Measurements from ENCODE around the gene HGFAC. TPM values are rescaled to one million over a fixed set of nuclear protein-coding genes. Genes with fewer than 3 reads are reported as not detected.

The HGFAC gene
- total RNA-seq, 4 donors from 2014 or later: not detected

- WGBS: 61% methylated on average over 5 of the region's 10 CpGs
- Histone ChIP-seq H3K4me1 (peaks cover 25% of the 10 kb centered on the region), H3K27ac (no peak overlapping the region), H3K9me3 (no peaks in the 10 kb centered on the region), H3K27me3 (peaks cover 54% of the 10 kb centered on the region), H3K4me3 (no peak overlapping the region), H3K36me3 (no peaks in the 10 kb centered on the region)
- TF ChIP-seq, protein P1, sequence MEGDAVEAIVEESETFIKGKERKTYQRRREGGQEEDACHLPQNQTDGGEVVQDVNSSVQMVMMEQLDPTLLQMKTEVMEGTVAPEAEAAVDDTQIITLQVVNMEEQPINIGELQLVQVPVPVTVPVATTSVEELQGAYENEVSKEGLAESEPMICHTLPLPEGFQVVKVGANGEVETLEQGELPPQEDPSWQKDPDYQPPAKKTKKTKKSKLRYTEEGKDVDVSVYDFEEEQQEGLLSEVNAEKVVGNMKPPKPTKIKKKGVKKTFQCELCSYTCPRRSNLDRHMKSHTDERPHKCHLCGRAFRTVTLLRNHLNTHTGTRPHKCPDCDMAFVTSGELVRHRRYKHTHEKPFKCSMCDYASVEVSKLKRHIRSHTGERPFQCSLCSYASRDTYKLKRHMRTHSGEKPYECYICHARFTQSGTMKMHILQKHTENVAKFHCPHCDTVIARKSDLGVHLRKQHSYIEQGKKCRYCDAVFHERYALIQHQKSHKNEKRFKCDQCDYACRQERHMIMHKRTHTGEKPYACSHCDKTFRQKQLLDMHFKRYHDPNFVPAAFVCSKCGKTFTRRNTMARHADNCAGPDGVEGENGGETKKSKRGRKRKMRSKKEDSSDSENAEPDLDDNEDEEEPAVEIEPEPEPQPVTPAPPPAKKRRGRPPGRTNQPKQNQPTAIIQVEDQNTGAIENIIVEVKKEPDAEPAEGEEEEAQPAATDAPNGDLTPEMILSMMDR (IDR thresholded peaks at IDR 0.05): no peak
- TF ChIP-seq POLR2AphosphoS5 (IDR thresholded peaks at IDR 0.05): no peak
- TF ChIP-seq POLR2A (IDR thresholded peaks at IDR 0.05): no peak
- no peak for TF ChIP-seq EP300 (IDR thresholded peaks at IDR 0.05)
- DNase-seq (ENCODE audit: low spot score in 2 of 2): no peak
These were observed 20.6 kb downstream of the HGFAC start for GRCh38 chr4:3462321-3462789.

- TF ChIP-seq POLR2A (IDR thresholded peaks at IDR 0.05) (no peak), POLR2AphosphoS5 (IDR thresholded peaks at IDR 0.05) (no peak), EP300 (IDR thresholded peaks at IDR 0.05) (no peak)
- TF ChIP-seq, protein P1 (IDR thresholded peaks at IDR 0.05): no peak
- no peak for DNase-seq (ENCODE audit: low spot score in 2 of 2)
- no peaks in the 10 kb centered on the region for H3K9me3 ChIP-seq
- no CpG with 5 or more reads among the region's 44 CpGs for WGBS
- H3K27ac ChIP-seq: no peak within 1 kb of the TSS
- peaks cover 54% of the 10 kb centered on the region for H3K27me3 ChIP-seq
- peaks cover 25% of the 10 kb centered on the region for H3K4me1 ChIP-seq
- no peaks in the 10 kb centered on the region for H3K36me3 ChIP-seq
- peak within 1 kb of the TSS; percentile 56 for H3K4me3 ChIP-seq
These were observed 21.1 kb downstream of the HGFAC start, which contains the start of gene DOK7 for GRCh38 chr4:3462790-3463415. DOK7 (plus strand) TSS chr4:3463306; CDS start chr4:3463376, 70 bp downstream.

GRCh38 chr4:3463556-3464348 lies 22.0 kb downstream of the HGFAC start:
- TF ChIP-seq, protein P1 (IDR thresholded peaks at IDR 0.05): no peak
- no peak for TF ChIP-seq POLR2AphosphoS5 (IDR thresholded peaks at IDR 0.05)
- no peak for TF ChIP-seq POLR2A (IDR thresholded peaks at IDR 0.05)
- no peak for TF ChIP-seq EP300 (IDR thresholded peaks at IDR 0.05)
- Histone ChIP-seq H3K4me3 (peak overlapping the region; percentile 56), H3K27me3 (peaks cover 54% of the 10 kb centered on the region), H3K9me3 (no peaks in the 10 kb centered on the region), H3K4me1 (peaks cover 25% of the 10 kb centered on the region), H3K36me3 (no peaks in the 10 kb centered on the region), H3K27ac (no peak overlapping the region)
- WGBS: 13% methylated on average over 19 of the region's 43 CpGs
- no peak for DNase-seq (ENCODE audit: low spot score in 2 of 2)

DNA sequence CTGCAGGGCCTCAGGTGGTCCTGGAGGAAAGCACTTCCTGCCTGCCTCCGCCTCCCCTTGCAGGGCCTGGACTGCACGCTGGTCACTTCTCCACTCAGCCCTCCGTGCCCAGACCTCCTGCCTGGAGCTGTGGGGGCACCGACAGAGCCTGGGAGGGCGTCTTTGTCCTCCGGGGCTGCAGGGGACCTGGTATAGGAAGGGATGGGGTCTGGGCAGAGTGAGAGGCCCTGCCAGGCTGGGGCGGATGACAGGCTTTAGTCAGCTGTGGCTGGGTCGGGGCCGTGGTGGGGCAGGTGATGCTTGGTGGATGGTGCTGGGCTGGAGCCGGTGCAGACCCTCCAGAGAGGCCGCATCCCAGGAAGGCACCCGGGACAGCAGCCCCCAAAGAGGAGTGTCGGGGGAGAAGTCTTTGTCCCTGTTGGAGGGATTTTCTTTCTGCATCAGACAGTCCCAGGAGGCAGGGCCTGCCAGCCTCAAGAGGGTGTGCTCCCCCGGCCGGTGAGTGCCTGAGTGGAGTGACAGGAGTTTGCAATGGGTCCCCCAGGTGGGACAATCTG lies 22.7 kb downstream of the HGFAC start:
- H3K4me3 ChIP-seq: no peak overlapping the region
- H3K9me3 ChIP-seq: no peaks in the 10 kb centered on the region
- WGBS: 90% methylated on average over 8 of the region's 15 CpGs
- TF ChIP-seq POLR2AphosphoS5 (IDR thresholded peaks at IDR 0.05) (no peak), EP300 (IDR thresholded peaks at IDR 0.05) (no peak), POLR2A (IDR thresholded peaks at IDR 0.05) (no peak)
- TF ChIP-seq, protein P1 (IDR thresholded peaks at IDR 0.05): no peak
- peaks cover 25% of the 10 kb centered on the region for H3K4me1 ChIP-seq
- no peaks in the 10 kb centered on the region for H3K36me3 ChIP-seq
- no peak for DNase-seq (ENCODE audit: low spot score in 2 of 2)
- H3K27me3 ChIP-seq: peaks cover 54% of the 10 kb centered on the region
- no peak overlapping the region for H3K27ac ChIP-seq

Data from suprapubic skin (tissue), 4 donors.